Glutamatergic neuron (in vitro differentiated cells): ENCODE data around the gene CCND1. TPM values are rescaled to one million over a fixed set of nuclear protein-coding genes. Genes with fewer than 3 reads are reported as not detected.
A peak's percentile ranks its signal among the peaks of the same experiment; 100 is the strongest.
"Not testable (repeated sequence)": the region's sequence is repeated elsewhere in the genome, so short reads cannot be mapped to it uniquely, and the experiment has no call there.

Experiments used
- DNase-seq: peaks from one replicate; pipeline ENCODE4 v3.0.0; 2022
- H3K27ac Mint-ChIP-seq: one replicate; pipeline ENCODE4 v1.8.0; 2020; ENCODE audit warnings: mild to moderate bottlenecking, mixed read lengths, inconsistent platforms; ENCODE audit not compliant: unreplicated experiment
- H3K27me3 Mint-ChIP-seq: one replicate; pipeline ENCODE4 v1.8.0; 2020; ENCODE audit warnings: mild to moderate bottlenecking, moderate library complexity, mixed read lengths, inconsistent platforms; ENCODE audit not compliant: unreplicated experiment
- H3K36me3 Mint-ChIP-seq: one replicate; pipeline ENCODE4 v1.8.0; 2020; ENCODE audit warnings: mild to moderate bottlenecking, mixed read lengths, inconsistent platforms; ENCODE audit not compliant: unreplicated experiment
- H3K4me1 Mint-ChIP-seq: one replicate; pipeline ENCODE4 v1.8.0; 2020; ENCODE audit warnings: mild to moderate bottlenecking, low read depth, mixed read lengths, inconsistent platforms; ENCODE audit not compliant: unreplicated experiment
- H3K4me3 Mint-ChIP-seq: one replicate; pipeline ENCODE4 v1.8.0; 2020; ENCODE audit warnings: mild to moderate bottlenecking, mixed read lengths, inconsistent platforms; ENCODE audit not compliant: unreplicated experiment
- H3K9me3 Mint-ChIP-seq: one replicate; pipeline ENCODE4 v1.8.0; 2020; ENCODE audit warnings: mild to moderate bottlenecking, moderate library complexity, mixed read lengths, inconsistent platforms; ENCODE audit not compliant: unreplicated experiment
- CTCF ChIP-seq: fragments of 200-600 bp; sonication (generic); IDR thresholded peaks from one replicate; pipeline ENCODE4 v1.5.0; 2021; ENCODE audit not compliant: partially characterized antibody, unreplicated experiment
- total RNA-seq: library from RNA; stranded (reverse); fragmentation: NEBNext Ultra II Directional; extraction: Animal tissue kit (Norgen Biotek cat#: 25700); gene quantifications from one replicate; pipeline ENCODE4 v1.2.1, GENCODE V29; 2021; ENCODE audit not compliant: unreplicated experiment

Gene CCND1
- total RNA-seq, 1 donor from 2014 or later, result 36.1 TPM

- Mint-ChIP-seq H3K27ac (no peak overlapping the region), H3K9me3 (no peaks in the 10 kb centered on the region), H3K4me3 (no peak overlapping the region), H3K4me1 (no peaks in the 10 kb centered on the region), H3K27me3 (peaks cover 2% of the 10 kb centered on the region), H3K36me3 (no peaks in the 10 kb centered on the region)
- DNase-seq, result no peak
- TF ChIP-seq CTCF, result peak; percentile 33
These were observed 42.9 kb downstream of the CCND1 start for GRCh38 chr11:69683764-69684333.

GRCh38 chr11:69684651-69685050, 43.7 kb downstream of the CCND1 start:
- no peak for DNase-seq
- Mint-ChIP-seq H3K27ac (no peak overlapping the region), H3K36me3 (no peaks in the 10 kb centered on the region), H3K27me3 (peaks cover 2% of the 10 kb centered on the region), H3K4me3 (no peak overlapping the region), H3K9me3 (no peaks in the 10 kb centered on the region), H3K4me1 (no peaks in the 10 kb centered on the region)
- no peak for TF ChIP-seq CTCF

GRCh38 chr11:69685348-69685747, 44.4 kb downstream of the CCND1 start:
- Mint-ChIP-seq H3K36me3 (no peaks in the 10 kb centered on the region), H3K27ac (no peak overlapping the region), H3K4me1 (peaks cover under 1% of the 10 kb centered on the region), H3K4me3 (no peak overlapping the region), H3K9me3 (no peaks in the 10 kb centered on the region), H3K27me3 (peaks cover 2% of the 10 kb centered on the region)
- no peak for DNase-seq
- no peak for TF ChIP-seq CTCF

GRCh38 chr11:69686452-69686851, 45.5 kb downstream of the CCND1 start:
- H3K4me1 Mint-ChIP-seq, result peaks cover 4% of the 10 kb centered on the region
- no peaks in the 10 kb centered on the region for H3K36me3 Mint-ChIP-seq
- H3K4me3 Mint-ChIP-seq, result no peak overlapping the region
- DNase-seq, result no peak
- peaks cover 3% of the 10 kb centered on the region for H3K27me3 Mint-ChIP-seq
- H3K27ac Mint-ChIP-seq, result no peak overlapping the region
- TF ChIP-seq CTCF, result no peak
- peaks cover 2% of the 10 kb centered on the region for H3K9me3 Mint-ChIP-seq

- peaks cover 3% of the 10 kb centered on the region for H3K27me3 Mint-ChIP-seq
- DNase-seq, result no peak
- H3K36me3 Mint-ChIP-seq, result no peaks in the 10 kb centered on the region
- no peak overlapping the region for H3K4me3 Mint-ChIP-seq
- no peak for TF ChIP-seq CTCF
- H3K4me1 Mint-ChIP-seq, result peaks cover 4% of the 10 kb centered on the region
- no peak overlapping the region for H3K27ac Mint-ChIP-seq
- peaks cover 2% of the 10 kb centered on the region for H3K9me3 Mint-ChIP-seq
These were observed 45.9 kb downstream of the CCND1 start for GRCh38 chr11:69686856-69687255.

GRCh38 chr11:69687969-69688771, 47.2 kb downstream of the CCND1 start:
- DNase-seq, H3K27ac Mint-ChIP-seq, H3K4me3 Mint-ChIP-seq, H3K36me3 Mint-ChIP-seq, H3K4me1 Mint-ChIP-seq, H3K27me3 Mint-ChIP-seq, H3K9me3 Mint-ChIP-seq: not testable (repeated sequence)
